GM12878 (cell line): ENCODE measurements around the gene NAT14.

Source experiments
- FOXM1 ChIP-seq: IDR thresholded peaks from 2 replicates; pipeline ENCODE4 v1.6.1; 2012; ENCODE audit warnings: low read depth, mild to moderate bottlenecking, inconsistent platforms, low read length, moderate library complexity
- POLR2A ChIP-seq: IDR thresholded peaks from 2 replicates; pipeline ENCODE4 v1.6.1; 2011; ENCODE audit warnings: low read depth, mild to moderate bottlenecking, low read length
- RELA ChIP-seq: fragments of 450-650 bp; IDR thresholded peaks from 2 replicates; pipeline ENCODE4 v1.8.0; 2014; ENCODE audit warnings: borderline replicate concordance; ENCODE audit not compliant: partially characterized antibody
- TF ChIP-seq, protein P1 (sequence below), 3 experiments: IDR thresholded peaks in 2 of 3; conservative IDR thresholded peaks in 1 of 3; 2 replicates each; pipeline ENCODE4 v1.5.1; 2011; ENCODE audit warnings: low read depth in 3 of 3, low read length in 3 of 3, mild to moderate bottlenecking in 3 of 3, control low read depth in 2 of 3, moderate library complexity in 2 of 3, inconsistent platforms in 1 of 3, mixed read lengths in 1 of 3; ENCODE audit not compliant: control insufficient read depth in 2 of 3, insufficient read depth in 1 of 3; ENCODE audit errors: extremely low read depth in 1 of 3

GRCh38 chr19:55443824-55444480 lies 41.0 kb upstream of the NAT14 start:
- TF ChIP-seq, protein P1, sequence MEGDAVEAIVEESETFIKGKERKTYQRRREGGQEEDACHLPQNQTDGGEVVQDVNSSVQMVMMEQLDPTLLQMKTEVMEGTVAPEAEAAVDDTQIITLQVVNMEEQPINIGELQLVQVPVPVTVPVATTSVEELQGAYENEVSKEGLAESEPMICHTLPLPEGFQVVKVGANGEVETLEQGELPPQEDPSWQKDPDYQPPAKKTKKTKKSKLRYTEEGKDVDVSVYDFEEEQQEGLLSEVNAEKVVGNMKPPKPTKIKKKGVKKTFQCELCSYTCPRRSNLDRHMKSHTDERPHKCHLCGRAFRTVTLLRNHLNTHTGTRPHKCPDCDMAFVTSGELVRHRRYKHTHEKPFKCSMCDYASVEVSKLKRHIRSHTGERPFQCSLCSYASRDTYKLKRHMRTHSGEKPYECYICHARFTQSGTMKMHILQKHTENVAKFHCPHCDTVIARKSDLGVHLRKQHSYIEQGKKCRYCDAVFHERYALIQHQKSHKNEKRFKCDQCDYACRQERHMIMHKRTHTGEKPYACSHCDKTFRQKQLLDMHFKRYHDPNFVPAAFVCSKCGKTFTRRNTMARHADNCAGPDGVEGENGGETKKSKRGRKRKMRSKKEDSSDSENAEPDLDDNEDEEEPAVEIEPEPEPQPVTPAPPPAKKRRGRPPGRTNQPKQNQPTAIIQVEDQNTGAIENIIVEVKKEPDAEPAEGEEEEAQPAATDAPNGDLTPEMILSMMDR (IDR thresholded peaks at IDR 0.05 in 2 of 3, conservative IDR thresholded peaks at IDR 0.05 in 1 of 3; ENCODE audit: control insufficient read depth in 2 of 3, extremely low read depth in 1 of 3, insufficient read depth in 1 of 3, low read depth in 3 of 3, low read length in 3 of 3): no peak
- no peak for TF ChIP-seq POLR2A
- TF ChIP-seq RELA: no peak
- TF ChIP-seq FOXM1: no peak
